Mucosa of descending colon (tissue), 3 donors: ENCODE results near the gene KCNS3. TPM values are rescaled to one million over a fixed set of nuclear protein-coding genes. Genes with fewer than 3 reads are reported as not detected.

Experiments
- ATAC-seq: fragments of 200-7000 bp; cut with Tn5 transposase; one replicate; pipeline ENCODE4 v1.9.1; 2020; ENCODE audit warnings: mild to moderate bottlenecking, moderate library complexity
- DNase-seq, 3 donors: peaks; one replicate each; pipeline ENCODE4 v3.0.0-alpha.2; 2020
- H3K36me3 ChIP-seq: fragments of 200-600 bp; one replicate; pipeline ENCODE4 v1.8.0; 2021; ENCODE audit warnings: low read depth, mild to moderate bottlenecking
- H3K4me1 ChIP-seq: fragments of 200-600 bp; one replicate; pipeline ENCODE4 v1.8.0; 2021; ENCODE audit warnings: low read depth, mild to moderate bottlenecking
- H3K4me3 ChIP-seq: fragments of 200-600 bp; one replicate; pipeline ENCODE4 v1.8.0; 2021; ENCODE audit warnings: mild to moderate bottlenecking
- H3K9me3 ChIP-seq: fragments of 200-600 bp; one replicate; pipeline ENCODE4 v1.8.0; 2021; ENCODE audit warnings: mild to moderate bottlenecking
- CTCF ChIP-seq: fragments of 200-600 bp; IDR thresholded peaks from one replicate; pipeline ENCODE4 v1.8.0; 2022; ENCODE audit warnings: antibody characterized with exemption, mild to moderate bottlenecking
- intact Hi-C, 2 donors: fragments of 100-400 bp; cut with DNase I in 1 of 2; cut with micrococcal nuclease in 1 of 2; formaldehyde crosslinking; loops; one replicate each; pipeline versions ENCODE4 v1.11.0 to v1.11.1; 2022; cut with DNase I, micrococcal nuclease
- total RNA-seq, 3 donors: library from RNA; stranded (reverse); fragmentation: NEBNext Ultra II Directional in 2 of 3; extraction: Animal tissue kit (Norgen Biotek cat#: 25700) in 2 of 3; gene quantifications; one replicate each; pipeline versions ENCODE4 v1.2.1 to v1.2.4, GENCODE V29; 2021 to 2023
- donor health status: DM: no; HTN: no; CAD: no; lungs with moderate emphysema.
- donor health status: DM: no; HTN: no; CAD: no.
- donor health status: DM: no; HTN: yes; CAD: no.

KCNS3 gene
- total RNA-seq, 3 donors from 2014 or later, result 4.9 to 21.6 (median 16.8) TPM

GRCh38 chr2:17912266-17912691 is 33.8 kb downstream of the KCNS3 start:
- no peaks in the 10 kb centered on the region for H3K9me3 ChIP-seq
- intact Hi-C loops, result no loop called here
- DNase-seq, result no peak
- no peak for TF ChIP-seq CTCF
- no peak overlapping the region for H3K4me3 ChIP-seq
- H3K4me1 ChIP-seq, result peaks cover 3% of the 10 kb centered on the region
- ATAC-seq, result peak; percentile 51
- H3K36me3 ChIP-seq, result no peaks in the 10 kb centered on the region

- Histone ChIP-seq H3K36me3 (no peaks in the 10 kb centered on the region), H3K9me3 (no peaks in the 10 kb centered on the region), H3K4me1 (peaks cover 3% of the 10 kb centered on the region), H3K4me3 (no peak overlapping the region)
- no peak for ATAC-seq
- DNase-seq, result no peak
- TF ChIP-seq CTCF, result no peak
- intact Hi-C loops, result no loop called here
These were observed 36.6 kb downstream of the KCNS3 start for GRCh38 chr2:17915099-17915498.

- Histone ChIP-seq H3K9me3 (no peaks in the 10 kb centered on the region), H3K4me1 (peaks cover 3% of the 10 kb centered on the region), H3K4me3 (no peak overlapping the region), H3K36me3 (no peaks in the 10 kb centered on the region)
- intact Hi-C loops, result no loop called here
- TF ChIP-seq CTCF, result no peak
- ATAC-seq (peak; percentile 16), DNase-seq (no peak)
These were observed 37.5 kb downstream of the KCNS3 start for GRCh38 chr2:17915811-17916518.

- peaks cover 3% of the 10 kb centered on the region for H3K4me1 ChIP-seq
- DNase-seq (no peak), ATAC-seq (no peak)
- intact Hi-C loops, result no loop called here
- no peaks in the 10 kb centered on the region for H3K9me3 ChIP-seq
- H3K4me3 ChIP-seq, result no peak overlapping the region
- no peaks in the 10 kb centered on the region for H3K36me3 ChIP-seq
- TF ChIP-seq CTCF, result no peak
These were observed 38.1 kb downstream of the KCNS3 start for GRCh38 chr2:17916584-17916983.

GRCh38 chr2:17918789-17919188 is 40.3 kb downstream of the KCNS3 start:
- intact Hi-C loops, result no loop called here
- DNase-seq (no peak), ATAC-seq (no peak)
- H3K36me3 ChIP-seq, result no peaks in the 10 kb centered on the region
- H3K4me1 ChIP-seq, result peaks cover 3% of the 10 kb centered on the region
- no peak overlapping the region for H3K4me3 ChIP-seq
- no peaks in the 10 kb centered on the region for H3K9me3 ChIP-seq
- no peak for TF ChIP-seq CTCF
